GM18519 (cell line): ENCODE results near the gene OR2B6.

ENCODE experiments used
- ATAC-seq: cut with Tn5 transposase; IDR thresholded peaks from one replicate; pipeline ENCODE4 v1.9.1; 2021; ENCODE audit warnings: mild to moderate bottlenecking, moderate library complexity; ENCODE audit not compliant: unreplicated experiment, low FRiP score

Gene OR2B6

GRCh38 chr6:27994616-27995015 lies 37.6 kb downstream of the OR2B6 start:
- ATAC-seq, result no peak

- no peak for ATAC-seq
Observed at GRCh38 chr6:28000351-28001045, 43.5 kb downstream of the OR2B6 start.

DNA sequence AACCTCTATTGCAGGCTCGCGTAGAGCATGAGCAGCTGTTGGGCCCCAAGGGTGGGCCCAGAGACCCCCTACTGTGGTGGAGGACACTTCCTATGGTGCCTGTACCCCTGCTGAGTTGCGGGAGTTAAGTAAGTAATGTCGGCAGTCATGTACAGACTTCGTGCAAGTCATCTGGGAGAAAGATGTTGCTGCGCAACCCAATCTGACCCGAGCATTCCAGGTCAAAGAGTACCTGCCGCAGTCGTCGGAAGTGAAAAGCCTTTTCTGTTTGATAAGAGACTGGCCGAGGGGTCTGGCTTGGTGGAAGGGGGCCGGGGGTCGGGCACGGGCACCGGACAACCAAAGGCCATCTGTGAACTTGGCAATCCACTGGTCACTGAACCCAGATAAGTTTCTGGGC lies 44.3 kb downstream of the OR2B6 start:
- ATAC-seq, result no peak

DNA sequence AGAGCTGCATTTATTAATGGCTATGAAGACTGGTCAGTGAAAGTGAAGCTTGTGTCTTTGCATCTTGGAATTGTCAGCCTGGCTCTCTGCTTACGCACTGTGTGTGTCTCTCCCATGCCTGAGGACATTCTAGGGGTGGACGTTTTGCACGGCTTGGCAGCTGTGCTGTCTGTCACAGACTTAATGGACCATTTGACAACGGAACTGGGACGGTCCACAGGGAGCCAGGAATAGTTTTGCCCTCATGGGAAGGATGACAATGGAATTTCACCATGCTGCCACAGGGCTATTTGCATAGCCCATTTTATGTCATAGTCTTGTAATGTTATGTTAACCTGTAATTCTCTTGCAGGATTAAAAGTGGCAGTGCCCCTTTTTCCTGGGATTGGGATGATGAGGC lies 44.7 kb downstream of the OR2B6 start:
- no peak for ATAC-seq

GRCh38 chr6:28002161-28002560 lies 45.1 kb downstream of the OR2B6 start:
- no peak for ATAC-seq

DNA sequence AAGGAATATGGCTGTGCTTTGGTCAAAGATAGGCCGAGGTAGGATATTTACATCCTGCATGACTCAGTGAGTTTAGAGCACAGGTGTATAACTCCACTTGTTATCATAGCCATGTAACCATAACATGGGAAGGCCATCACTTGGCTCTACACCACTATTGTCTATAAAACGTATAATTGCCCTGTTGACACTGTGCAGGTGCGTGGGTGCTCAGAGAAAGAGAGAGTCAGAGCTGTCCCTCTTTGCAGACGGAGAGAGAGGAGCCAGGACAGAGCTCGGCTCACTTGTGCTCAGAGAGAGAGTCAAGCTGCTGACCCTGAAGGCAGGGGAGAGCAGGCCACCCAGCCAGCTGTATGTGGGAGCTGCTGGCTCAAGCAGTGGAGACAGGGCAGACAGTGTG lies 46.0 kb downstream of the OR2B6 start:
- ATAC-seq, result no peak

DNA sequence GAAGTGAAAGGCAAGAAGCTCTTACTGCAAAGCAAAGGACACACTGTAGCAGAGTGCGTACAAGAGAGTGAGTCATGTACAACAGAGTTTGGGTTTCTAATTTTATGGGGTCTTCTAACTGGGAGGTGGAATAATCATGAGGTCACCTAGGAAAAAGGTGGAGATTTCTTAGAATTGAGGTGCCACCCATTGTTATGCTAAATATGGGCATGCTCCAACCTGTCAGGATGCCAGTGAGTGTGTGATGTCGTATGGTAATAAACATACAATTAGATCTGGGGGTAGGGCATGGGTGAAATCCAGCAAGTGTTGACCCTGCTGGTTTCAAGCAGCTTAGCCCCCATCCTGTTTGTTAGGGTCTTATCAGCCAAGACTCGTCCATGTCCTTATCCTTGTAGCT lies 46.6 kb downstream of the OR2B6 start:
- ATAC-seq, result no peak

DNA sequence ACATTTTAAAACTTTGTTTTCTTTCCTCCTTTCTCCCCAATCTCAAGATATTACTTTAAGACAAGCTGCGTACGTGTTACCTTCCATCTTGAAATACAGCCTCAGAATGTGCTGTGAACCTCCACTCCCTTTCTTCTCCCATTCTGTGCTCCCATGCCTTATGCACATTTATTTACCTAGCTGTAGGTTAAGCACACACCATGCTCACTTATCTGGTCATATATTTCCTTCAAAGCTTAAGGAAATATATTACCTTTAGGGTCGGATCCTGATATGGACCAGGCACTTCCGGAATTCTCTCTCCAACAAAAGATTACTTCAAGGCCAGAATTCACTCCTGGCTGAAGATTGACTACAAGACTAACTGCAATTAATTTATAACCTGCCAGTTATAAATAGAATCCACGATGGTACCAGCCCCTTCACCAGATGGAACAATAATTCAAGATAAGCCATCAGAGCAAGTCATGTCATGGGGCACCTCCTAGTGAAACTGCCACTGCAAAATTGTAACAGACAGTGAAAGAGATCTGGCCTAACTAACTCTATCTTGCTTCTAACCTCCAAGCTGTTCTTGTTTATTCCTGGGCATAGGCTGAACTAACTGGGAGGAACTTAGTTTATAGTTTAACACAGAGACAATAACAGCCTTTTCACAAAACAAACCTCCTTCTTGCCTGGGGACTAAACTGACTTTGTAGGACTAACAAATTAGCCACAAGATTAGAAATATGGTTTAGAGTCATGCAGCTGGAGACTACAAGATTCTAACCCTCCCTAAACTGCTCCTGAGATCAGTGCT lies 47.5 kb downstream of the OR2B6 start:
- no peak for ATAC-seq

DNA sequence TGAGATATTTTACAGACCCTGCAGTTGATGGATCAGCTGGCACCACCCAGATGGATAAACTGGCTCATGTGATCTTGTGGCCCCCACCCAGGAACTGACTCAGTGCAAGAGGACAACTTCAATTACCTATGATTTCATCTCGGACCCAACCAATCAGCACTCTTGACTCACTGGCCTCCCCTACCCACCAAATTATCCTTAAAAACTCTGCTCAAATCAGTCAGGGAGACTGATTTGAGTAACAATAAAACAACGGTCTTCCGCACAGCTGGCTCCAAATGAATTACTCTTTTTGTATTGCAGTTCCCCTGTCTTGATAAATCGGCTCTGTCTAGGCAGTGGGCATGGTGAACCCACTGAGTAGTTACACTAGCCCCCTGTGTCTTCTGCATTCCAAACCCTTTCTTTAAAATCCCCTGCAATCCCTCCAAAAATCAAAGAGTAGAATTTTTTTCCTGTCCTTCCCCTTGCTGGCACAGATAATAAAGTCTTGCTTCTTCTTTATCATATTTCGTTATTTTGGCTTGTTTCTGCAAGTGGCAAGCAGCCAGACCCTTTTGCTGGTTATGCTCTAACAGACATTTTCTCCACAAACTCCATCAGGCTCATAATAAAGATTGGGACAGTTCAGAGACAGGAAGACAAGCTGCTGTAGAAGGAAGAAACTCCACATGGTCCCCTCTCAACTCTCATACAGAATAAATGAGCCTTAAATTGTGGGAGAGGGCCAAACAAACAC lies 48.3 kb downstream of the OR2B6 start:
- no peak for ATAC-seq

DNA sequence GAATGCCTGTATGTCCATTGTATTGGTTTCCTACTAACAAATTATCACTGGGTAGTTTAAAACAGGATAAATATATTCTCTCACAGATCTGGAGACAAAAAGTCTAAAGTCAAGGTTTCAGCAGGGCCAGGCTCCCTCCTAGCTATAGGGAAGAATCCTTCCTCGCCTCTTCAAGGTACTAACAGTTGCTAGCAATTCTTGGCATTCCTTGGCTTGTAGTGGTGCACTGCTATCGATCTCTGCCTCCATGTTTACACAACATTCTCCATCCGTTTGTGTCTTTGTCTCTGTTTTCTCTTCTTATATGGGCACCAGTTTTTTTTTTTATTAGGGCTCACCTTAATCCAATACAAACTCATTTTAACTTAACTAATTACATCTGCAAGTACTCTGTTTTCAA lies 48.9 kb downstream of the OR2B6 start:
- no peak for ATAC-seq
